Stimulated activated CD8-positive, alpha-beta memory T cell treated with anti-CD3 and anti-CD28 coated beads, Interleukin-7, amount 100 ng/mL, for 1 hour (primary cell): ENCODE data around the gene AARS2.
"Not testable (repeated sequence)": the region's sequence is repeated elsewhere in the genome, so short reads cannot be mapped to it uniquely, and the experiment has no call there.

ENCODE experiments used
- DNase-seq, 2 donors: peaks; one replicate each; pipeline ENCODE4 v3.0.0-alpha.2; 2020; ENCODE audit warnings: low read depth in 2 of 2

The AARS2 gene

DNA sequence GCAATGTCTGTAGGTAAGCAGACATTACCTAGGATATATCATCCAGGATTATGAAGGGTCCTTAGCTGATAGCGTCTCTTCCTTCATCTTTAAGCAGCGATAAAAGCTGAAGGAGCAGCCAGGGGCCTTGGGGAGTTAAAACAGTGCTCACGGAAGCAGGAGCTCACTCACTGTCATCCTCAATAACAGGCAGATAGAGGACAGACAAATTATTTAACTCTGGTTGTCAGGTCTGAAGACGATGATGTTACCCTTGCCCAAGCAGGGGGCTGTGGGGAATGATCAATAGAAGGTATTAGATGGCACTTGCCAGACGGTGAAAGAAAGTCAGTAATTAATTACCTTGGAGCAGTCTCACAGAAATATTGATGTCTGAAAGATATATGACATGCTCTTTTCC is 16.7 kb upstream of the AARS2 start:
- no peak for DNase-seq

GRCh38 chr6:44328203-44328602 is 15.1 kb upstream of the AARS2 start:
- DNase-seq: not testable (repeated sequence)

- no peak for DNase-seq
Measured at GRCh38 chr6:44327760-44328159, 14.6 kb upstream of the AARS2 start.

DNA sequence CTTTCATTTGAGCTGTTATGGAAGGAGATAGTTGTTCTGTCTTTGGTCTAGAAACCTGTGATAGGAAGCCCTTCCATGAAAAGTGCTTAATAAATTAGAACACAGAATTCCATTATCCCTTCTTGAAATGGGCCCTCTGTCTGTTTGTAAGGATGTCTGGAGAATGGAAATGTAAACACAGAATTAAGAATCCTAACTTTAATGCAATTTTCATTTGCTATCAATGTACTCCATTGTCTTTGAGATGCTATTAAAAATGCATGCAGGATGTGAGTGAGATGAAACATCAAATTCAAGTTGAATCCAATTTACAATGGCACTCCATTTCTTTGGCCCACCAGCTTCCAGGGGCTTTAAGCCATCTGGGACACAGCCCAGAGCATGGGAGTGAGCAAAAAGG is 13.9 kb upstream of the AARS2 start:
- DNase-seq: no peak

GRCh38 chr6:44321210-44321609 is 8.1 kb upstream of the AARS2 start:
- DNase-seq: no peak

GRCh38 chr6:44317136-44317631 is 4.0 kb upstream of the AARS2 start:
- not testable (repeated sequence) for DNase-seq

DNA sequence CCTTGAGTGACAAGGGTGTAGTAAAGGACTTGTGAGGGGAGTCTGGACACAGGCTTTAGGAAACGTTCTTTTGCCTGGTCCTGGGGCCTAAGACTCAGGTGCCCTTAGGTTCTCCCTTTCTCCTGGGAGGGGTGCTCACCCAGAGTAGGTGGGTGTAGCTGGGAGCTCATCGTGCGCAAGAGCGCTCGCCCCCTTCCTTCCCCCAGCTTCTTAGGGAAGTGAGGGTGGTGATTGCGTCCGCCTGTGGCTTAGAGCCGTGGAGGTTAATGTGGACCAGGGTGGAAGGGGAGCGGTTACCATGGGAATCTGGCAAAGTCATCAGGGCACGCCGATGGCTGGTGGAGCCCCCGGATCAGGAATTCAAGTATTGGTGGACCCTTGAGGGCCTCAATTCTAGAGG is 3.3 kb upstream of the AARS2 start:
- DNase-seq: no peak

GRCh38 chr6:44315951-44316350 is 2.8 kb upstream of the AARS2 start:
- DNase-seq: no peak

DNA sequence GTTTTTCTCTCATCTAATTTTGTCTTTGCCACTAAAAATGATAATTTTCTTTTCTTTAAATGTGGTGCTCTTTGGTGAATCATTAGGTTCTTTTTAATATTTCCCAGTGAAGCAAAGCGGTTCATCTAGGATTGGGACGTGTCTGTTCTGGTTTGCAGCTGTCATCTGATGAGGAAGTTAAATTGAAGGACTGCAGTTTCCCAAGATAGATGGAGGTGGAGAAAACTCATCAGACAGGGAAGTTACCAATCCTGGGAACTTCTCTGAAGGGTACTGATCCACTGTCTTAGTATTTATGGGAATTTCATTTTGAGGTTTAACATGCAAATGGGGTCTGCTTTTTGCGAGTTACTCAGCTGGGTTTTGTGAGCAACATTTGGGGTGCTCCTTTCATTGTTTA is 2.4 kb upstream of the AARS2 start:
- DNase-seq: no peak

DNA sequence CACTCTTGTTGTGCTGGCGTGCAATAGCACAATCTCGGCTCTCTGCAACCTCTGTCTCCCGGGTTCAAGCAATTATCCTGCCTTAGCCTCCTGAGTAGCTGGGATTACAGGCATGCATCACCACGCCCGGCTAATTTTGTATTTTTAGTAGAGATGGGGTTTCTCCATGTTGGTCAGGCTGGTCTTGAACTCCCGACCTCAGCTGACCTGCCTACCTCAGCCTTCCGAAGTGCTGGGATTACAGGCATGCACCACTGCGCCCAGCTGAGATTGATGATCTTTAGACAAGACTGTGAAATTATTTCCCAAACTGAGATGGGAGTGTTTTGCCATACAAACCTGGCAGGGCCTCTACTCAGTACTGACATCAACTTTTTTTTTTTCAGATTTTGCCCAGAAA is 1.5 kb upstream of the AARS2 start:
- DNase-seq: not testable (repeated sequence)

- no peak for DNase-seq
Measured at GRCh38 chr6:44311767-44312166, 1.4 kb downstream of the AARS2 start.

DNA sequence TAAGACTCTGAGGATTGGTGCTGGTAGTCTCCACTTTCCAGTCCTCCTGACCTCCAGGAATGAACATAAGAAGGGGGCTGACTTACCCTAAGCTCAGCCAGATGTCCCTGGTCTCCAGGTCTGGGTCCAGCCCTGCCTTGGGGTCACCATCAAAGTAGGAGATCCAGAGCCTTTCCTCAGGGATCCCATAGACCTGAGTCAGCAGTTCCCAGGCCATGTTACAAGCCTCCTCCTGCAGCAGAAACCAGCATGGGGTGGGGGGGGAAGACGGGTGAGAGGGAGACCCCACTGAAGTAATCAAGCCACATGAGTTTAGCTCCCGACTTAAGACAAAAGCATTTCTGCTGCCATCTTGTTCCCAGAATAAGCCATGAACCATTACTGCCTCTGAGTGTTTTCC is 1.8 kb downstream of the AARS2 start:
- no peak for DNase-seq

- DNase-seq: no peak
Measured at GRCh38 chr6:44310241-44310640, 2.9 kb downstream of the AARS2 start.

DNA sequence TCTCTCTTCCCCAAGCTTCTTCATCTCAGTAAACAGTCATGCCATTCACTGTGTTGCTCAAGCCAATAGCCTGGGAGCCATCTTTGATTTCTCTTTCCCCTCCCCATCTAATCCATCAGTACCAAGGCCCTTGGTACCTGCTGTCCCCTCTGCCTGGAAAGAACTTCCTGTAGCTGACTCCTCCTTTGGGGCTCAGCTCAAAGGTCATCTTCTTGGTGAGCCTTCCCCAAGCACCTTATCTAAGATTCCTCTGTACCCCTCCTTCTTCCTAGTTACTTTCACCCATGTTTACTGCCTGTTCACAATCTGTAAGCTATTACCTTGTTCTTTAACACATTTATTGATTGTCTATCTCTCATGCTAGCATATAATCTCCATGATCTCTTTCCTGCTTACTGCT is 3.5 kb downstream of the AARS2 start:
- no peak for DNase-seq

DNA sequence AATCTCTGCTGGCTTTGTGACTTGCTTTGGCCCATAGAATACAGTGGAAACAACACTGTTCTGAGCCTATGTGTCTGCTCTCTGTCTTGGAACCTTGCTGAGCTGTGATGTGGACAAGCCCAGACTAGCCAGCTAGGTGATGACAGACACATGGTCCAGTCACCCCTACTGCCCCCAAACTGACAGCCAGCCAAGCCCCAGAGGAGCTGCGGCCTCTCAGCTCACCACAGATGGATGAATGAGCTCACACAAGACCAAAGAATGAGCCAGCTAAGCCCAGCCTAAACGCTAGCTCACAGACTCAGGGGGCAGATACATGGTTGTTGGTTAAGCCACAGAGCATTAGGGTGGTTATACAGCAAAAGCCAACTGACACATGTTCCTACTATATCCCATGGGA is 4.1 kb downstream of the AARS2 start:
- no peak for DNase-seq

GRCh38 chr6:44307217-44307616 is 5.9 kb downstream of the AARS2 start:
- DNase-seq: no peak

DNA sequence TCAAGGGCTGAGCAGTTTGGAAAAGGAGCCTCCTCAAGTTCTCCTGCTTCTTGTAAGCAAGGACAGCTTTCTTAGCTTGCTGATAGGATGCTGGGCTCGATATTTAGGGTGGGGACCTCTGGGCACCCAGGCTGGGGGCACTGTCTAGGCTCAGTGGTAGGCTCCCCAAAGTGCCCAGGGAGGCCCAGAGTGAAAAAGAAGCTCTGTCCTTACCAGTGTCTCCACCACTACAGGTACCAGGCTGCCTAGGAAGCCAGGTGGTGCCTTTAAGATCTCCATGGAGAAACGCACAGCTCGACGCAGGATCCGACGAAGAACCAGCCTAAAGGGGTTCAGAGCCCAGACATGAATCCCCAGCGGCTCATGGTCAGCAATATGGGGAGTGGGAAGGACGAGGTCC is 6.4 kb downstream of the AARS2 start:
- DNase-seq: no peak

GRCh38 chr6:44305200-44305725 is 7.9 kb downstream of the AARS2 start:
- no peak for DNase-seq

DNA sequence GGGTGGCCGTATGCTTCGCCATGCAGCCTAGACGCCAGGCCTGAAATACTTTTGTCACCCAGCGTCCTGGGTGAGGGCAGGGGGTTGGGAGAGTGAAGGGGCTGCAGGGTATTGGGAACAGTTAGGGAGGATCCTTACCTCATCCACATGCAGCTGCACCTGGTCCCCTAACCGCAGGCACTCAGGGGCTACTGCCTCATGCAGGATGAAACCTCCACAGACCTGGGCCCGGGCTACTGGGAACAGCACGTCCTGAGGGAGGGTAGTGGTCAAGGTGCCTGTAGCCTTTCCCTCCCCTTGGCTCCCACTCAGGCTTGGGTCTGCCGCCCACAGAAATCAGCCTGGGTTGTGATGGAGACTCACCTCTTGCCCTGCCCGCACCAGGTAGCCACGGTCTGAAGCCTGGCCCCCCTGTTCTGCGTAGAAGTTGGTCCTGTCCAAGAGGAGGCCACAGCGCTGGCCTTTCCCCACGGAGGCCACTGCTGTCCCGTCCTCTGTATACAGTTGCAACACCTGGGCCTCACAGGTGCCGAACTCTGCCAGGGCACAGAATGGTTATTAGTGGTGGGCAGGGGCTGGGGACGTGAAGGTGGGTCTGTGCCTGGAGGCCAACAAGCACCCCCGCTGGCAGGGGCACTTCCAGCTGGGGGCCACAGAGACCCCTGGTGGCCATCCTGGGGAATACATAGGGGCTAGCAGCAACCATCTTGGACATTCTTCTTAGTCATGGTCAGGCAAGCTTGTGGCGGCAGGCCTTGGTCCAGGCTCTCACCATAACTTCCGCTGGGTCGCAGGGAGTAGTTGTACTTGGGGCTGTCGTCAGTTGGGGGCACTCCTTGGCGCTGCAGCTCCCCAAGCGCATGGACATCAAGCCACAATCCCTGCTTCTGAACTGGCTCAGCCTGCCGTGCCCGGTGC is 8.6 kb downstream of the AARS2 start:
- peak in 1 of 2 donors; percentile 6 for DNase-seq

DNA sequence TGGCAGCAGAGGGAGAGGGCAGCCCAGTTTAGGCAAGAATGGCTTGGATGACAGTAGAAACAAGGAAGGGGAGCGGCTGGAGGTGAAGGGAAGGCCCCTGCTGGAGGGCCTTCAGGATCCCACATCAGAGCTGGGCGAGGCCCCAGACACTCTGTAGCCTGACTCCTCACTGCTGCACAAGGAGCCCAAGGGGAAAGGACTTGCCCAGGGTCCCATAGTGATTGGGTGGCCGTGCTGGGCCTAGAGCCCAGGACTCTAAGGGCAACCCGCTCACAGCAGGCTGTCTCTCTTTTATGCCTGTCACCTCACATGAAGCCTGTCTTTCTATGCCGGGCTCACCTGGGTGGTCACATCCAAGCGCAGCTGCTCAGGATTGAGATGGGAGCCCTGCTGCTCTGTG is 9.3 kb downstream of the AARS2 start:
- no peak for DNase-seq

- no peak for DNase-seq
Measured at GRCh38 chr6:44302856-44303255, 10.3 kb downstream of the AARS2 start.

DNA sequence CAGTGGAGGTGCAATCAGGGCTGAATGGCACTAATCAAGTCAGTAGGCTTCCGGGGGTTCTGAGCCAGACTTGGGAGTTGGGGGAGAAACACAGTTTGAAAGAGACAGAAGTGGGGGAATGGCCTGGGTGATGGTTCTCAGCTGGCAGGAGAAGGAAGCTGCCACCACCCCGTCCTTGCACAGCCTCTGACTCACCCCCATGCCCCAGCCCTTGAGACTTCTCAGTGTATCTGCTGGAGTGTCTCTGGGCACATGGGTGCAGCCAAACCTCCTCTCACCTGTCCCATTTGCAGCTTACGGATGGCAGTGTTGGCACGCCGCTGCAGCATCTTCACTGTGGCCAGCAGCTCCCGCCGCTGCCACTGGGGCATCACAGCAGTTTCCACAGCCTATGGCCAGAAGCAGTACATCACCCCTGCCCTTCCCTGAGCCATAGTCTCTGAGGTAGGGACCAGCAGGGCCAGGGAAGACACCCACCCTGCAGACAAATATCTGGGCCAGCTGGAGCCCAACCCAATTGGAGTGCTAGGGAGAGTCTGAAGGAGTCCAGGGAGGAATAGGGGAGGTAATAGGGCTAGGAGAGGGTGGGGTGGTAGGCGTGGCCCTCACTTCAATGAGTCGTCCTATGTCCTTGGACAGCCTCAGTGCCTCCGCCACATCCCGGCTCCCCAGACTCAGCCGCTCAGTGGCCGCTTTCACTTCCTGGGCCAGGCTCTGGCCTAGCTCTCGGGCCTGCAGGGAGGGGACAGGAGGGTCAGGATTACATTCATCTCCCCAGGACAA is 11.2 kb downstream of the AARS2 start:
- no peak for DNase-seq

DNA sequence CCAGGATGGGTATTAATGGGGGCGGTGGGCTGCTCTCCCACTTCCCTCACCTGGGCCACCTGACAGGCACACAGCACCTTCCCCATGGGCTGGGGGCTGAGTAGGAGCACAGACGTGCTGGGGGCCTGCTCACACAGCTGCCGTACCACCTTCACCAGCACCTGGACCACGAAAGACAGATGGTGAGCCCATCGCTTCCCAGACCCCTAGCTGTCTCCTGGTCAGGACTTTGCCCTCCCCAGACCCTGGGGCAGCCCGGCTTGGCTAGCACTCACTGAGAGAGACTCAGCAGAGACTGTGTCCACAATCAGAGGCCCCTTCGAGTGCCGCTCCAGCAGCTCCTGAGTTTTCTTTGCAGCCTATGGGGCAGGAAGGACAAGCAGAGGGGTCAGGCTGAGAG is 12.0 kb downstream of the AARS2 start:
- no peak for DNase-seq
